HepG2 (cell line): ENCODE data around the gene PLRG1. TPM values are rescaled to one million over a fixed set of nuclear protein-coding genes. Genes with fewer than 3 reads are reported as not detected.

Experiments used
- ATF7-NPFF ChIP-seq: sonication (generic); formaldehyde crosslinking; IDR thresholded peaks from 2 replicates; pipeline ENCODE4 v1.8.1; 2023; ENCODE audit warnings: mild to moderate bottlenecking, low read depth, missing genetic modification reagents, moderate library complexity
- CBX2 ChIP-seq, 2 experiments: fragments of 200-600 bp in 1 of 2; sonication (generic); formaldehyde crosslinking in 1 of 2; IDR thresholded peaks; 2 replicates each; pipeline versions ENCODE4 v1.7.0 to v1.8.1; 2018 to 2022; ENCODE audit warnings: low read depth in 2 of 2, low read length in 1 of 2, mild to moderate bottlenecking in 1 of 2, missing genetic modification reagents in 1 of 2
- CC2D1A ChIP-seq: sonication (generic); formaldehyde crosslinking; IDR thresholded peaks from 2 replicates; pipeline ENCODE4 v1.8.1; 2023; ENCODE audit warnings: mild to moderate bottlenecking, missing genetic modification reagents
- MAF1 ChIP-seq: sonication (generic); formaldehyde crosslinking; IDR thresholded peaks from 2 replicates; pipeline ENCODE4 v1.5.0; 2020; ENCODE audit warnings: missing genetic modification reagents, borderline replicate concordance
- MYC ChIP-seq: sonication (generic); formaldehyde crosslinking; IDR thresholded peaks from 2 replicates; pipeline ENCODE4 v1.9.0; 2021; ENCODE audit warnings: missing genetic modification reagents, borderline replicate concordance
- NFE2L1 ChIP-seq: sonication (generic); formaldehyde crosslinking; IDR thresholded peaks from 2 replicates; pipeline ENCODE4 v1.4.0; 2020; ENCODE audit warnings: missing genetic modification reagents, mild to moderate bottlenecking, borderline replicate concordance
- NFYC ChIP-seq: IDR thresholded peaks from 2 replicates; pipeline ENCODE4 v1.6.1; 2016; ENCODE audit warnings: missing genetic modification reagents, missing compliant biosample characterization
- NR2F1 ChIP-seq, 2 experiments: fragments of 450-650 bp in 1 of 2; formaldehyde crosslinking in 1 of 2; IDR thresholded peaks; 2 replicates each; pipeline versions ENCODE4 v1.5.0 to v1.6.1; 2016 to 2020; ENCODE audit warnings: mild to moderate bottlenecking in 1 of 2, missing compliant biosample characterization in 1 of 2, missing genetic modification reagents in 1 of 2, moderate library complexity in 1 of 2
- SNAI1 ChIP-seq: sonication (generic); formaldehyde crosslinking; IDR thresholded peaks from 2 replicates; pipeline ENCODE4 v1.5.0; 2020; ENCODE audit warnings: mild to moderate bottlenecking, missing genetic modification reagents, borderline replicate concordance
- TARDBP ChIP-seq: sonication (generic); formaldehyde crosslinking; IDR thresholded peaks from 2 replicates; pipeline ENCODE4 v1.8.0; 2022; ENCODE audit warnings: mild to moderate bottlenecking, missing genetic modification reagents
- TBL1XR1 ChIP-seq: fragments of 150-350 bp; IDR thresholded peaks from 2 replicates; pipeline ENCODE4 v1.6.1; 2014; ENCODE audit warnings: borderline replicate concordance, low read length; ENCODE audit not compliant: partially characterized antibody
- TGIF2 ChIP-seq: IDR thresholded peaks from 2 replicates; pipeline ENCODE4 v1.6.1; 2016; ENCODE audit warnings: control low read depth, missing compliant biosample characterization
- ZMYM2 ChIP-seq: sonication (generic); formaldehyde crosslinking; IDR thresholded peaks from 2 replicates; pipeline ENCODE4 v1.8.0; 2022; ENCODE audit warnings: mild to moderate bottlenecking, missing genetic modification reagents
- ZNF598 ChIP-seq: sonication (generic); formaldehyde crosslinking; IDR thresholded peaks from 2 replicates; pipeline ENCODE4 v1.5.1; 2020; ENCODE audit warnings: mild to moderate bottlenecking, missing genetic modification reagents, borderline replicate concordance
- ZNF781 ChIP-seq: sonication (generic); formaldehyde crosslinking; IDR thresholded peaks from 2 replicates; pipeline ENCODE4 v1.5.1; 2020; ENCODE audit warnings: borderline replicate concordance, mild to moderate bottlenecking, missing genetic modification reagents; ENCODE audit errors: not compliant biosample characterization
- ZNF782 ChIP-seq: sonication (generic); formaldehyde crosslinking; IDR thresholded peaks from 2 replicates; pipeline ENCODE4 v1.4.0; 2020; ENCODE audit warnings: missing genetic modification reagents, mild to moderate bottlenecking, borderline replicate concordance
- ZSCAN29 ChIP-seq: sonication (generic); formaldehyde crosslinking; conservative IDR thresholded peaks from 2 replicates; pipeline ENCODE4 v1.4.0; 2020; ENCODE audit warnings: mild to moderate bottlenecking, missing genetic modification reagents
- polyA plus RNA-seq, 8 experiments: library from polyadenylated mRNA; depleted of rRNA in 3 of 8; stranded (reverse) in 7 of 8; unstranded in 1 of 8; fragments of >200 nt; fragmentation: Illumina TruSeq in 4 of 8; extraction: Trizol in 4 of 8; gene quantifications; 2 replicates each; pipeline versions ENCODE4 v1.2.1 to v1.2.3, GENCODE V29; 2011 to 2016; ENCODE audit warnings: low read depth in 4 of 8, missing spikeins in 1 of 8, mixed read lengths in 1 of 8; ENCODE audit not compliant: insufficient read depth in 1 of 8
- total RNA-seq, 5 experiments: library from RNA; depleted of rRNA; stranded (reverse); fragments of >200 nt; fragmentation: Illumina TruSeq; extraction: Trizol; gene quantifications; 2 replicates each; pipeline ENCODE4 v1.2.3, GENCODE V29; 2016; ENCODE audit warnings: low read depth in 1 of 5
- TF ChIP-seq, protein P1 (sequence below): sonication (generic); formaldehyde crosslinking; IDR thresholded peaks from 2 replicates; pipeline ENCODE4 v1.4.0; 2020; ENCODE audit warnings: missing genetic modification reagents
- TF ChIP-seq, protein P2 (sequence below): sonication (generic); formaldehyde crosslinking; IDR thresholded peaks from 2 replicates; pipeline ENCODE4 v1.8.0; 2023; ENCODE audit warnings: mild to moderate bottlenecking, missing genetic modification reagents
- TF ChIP-seq, protein P3 (sequence below): IDR thresholded peaks from 2 replicates; pipeline ENCODE4 v1.6.1; 2016; ENCODE audit warnings: low read depth

The PLRG1 gene
- total and polyA plus RNA-seq, 2 of the 13 experiments (the other 11 are each of a cell fraction or from before 2014, with no cell fraction given) = 77.3 to 110 TPM

DNA sequence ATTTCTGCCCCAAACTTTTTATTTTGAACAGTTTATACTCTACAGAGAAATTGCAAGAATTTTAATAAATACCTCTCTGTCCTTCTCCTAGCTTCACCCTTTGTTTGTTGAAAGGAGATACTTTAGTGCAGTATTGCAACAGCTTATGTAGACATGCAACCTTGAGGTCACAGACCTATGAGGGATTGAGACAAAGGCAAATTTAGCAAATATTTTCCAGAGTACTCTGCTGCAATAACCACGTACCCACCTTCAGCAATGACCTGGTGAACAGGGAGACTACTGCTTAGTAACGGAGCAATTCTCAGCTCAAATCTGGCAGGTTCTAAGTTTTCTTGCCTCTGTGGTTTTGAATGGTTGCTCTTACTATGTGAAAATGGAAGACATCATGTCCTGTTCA, 27.1 kb upstream of the PLRG1 start (continued):
- peak; percentile 87 for TF ChIP-seq TBL1XR1
- TF ChIP-seq MYC = no peak
- no peak for TF ChIP-seq TGIF2 (CRISPR knock-in tag)
- no peak for TF ChIP-seq CC2D1A (CRISPR knock-in tag)
- no peak for TF ChIP-seq ATF7-NPFF (CRISPR knock-in tag)
- TF ChIP-seq NFE2L1 (CRISPR knock-in tag) = no peak
- no peak for TF ChIP-seq CBX2 (IDR thresholded peaks at IDR 0.05; ENCODE audit: low read depth, low read length)
- no peak for TF ChIP-seq CBX2 (CRISPR knock-in tag; IDR thresholded peaks at IDR 0.05; ENCODE audit: low read depth)
- TF ChIP-seq, protein P1, sequence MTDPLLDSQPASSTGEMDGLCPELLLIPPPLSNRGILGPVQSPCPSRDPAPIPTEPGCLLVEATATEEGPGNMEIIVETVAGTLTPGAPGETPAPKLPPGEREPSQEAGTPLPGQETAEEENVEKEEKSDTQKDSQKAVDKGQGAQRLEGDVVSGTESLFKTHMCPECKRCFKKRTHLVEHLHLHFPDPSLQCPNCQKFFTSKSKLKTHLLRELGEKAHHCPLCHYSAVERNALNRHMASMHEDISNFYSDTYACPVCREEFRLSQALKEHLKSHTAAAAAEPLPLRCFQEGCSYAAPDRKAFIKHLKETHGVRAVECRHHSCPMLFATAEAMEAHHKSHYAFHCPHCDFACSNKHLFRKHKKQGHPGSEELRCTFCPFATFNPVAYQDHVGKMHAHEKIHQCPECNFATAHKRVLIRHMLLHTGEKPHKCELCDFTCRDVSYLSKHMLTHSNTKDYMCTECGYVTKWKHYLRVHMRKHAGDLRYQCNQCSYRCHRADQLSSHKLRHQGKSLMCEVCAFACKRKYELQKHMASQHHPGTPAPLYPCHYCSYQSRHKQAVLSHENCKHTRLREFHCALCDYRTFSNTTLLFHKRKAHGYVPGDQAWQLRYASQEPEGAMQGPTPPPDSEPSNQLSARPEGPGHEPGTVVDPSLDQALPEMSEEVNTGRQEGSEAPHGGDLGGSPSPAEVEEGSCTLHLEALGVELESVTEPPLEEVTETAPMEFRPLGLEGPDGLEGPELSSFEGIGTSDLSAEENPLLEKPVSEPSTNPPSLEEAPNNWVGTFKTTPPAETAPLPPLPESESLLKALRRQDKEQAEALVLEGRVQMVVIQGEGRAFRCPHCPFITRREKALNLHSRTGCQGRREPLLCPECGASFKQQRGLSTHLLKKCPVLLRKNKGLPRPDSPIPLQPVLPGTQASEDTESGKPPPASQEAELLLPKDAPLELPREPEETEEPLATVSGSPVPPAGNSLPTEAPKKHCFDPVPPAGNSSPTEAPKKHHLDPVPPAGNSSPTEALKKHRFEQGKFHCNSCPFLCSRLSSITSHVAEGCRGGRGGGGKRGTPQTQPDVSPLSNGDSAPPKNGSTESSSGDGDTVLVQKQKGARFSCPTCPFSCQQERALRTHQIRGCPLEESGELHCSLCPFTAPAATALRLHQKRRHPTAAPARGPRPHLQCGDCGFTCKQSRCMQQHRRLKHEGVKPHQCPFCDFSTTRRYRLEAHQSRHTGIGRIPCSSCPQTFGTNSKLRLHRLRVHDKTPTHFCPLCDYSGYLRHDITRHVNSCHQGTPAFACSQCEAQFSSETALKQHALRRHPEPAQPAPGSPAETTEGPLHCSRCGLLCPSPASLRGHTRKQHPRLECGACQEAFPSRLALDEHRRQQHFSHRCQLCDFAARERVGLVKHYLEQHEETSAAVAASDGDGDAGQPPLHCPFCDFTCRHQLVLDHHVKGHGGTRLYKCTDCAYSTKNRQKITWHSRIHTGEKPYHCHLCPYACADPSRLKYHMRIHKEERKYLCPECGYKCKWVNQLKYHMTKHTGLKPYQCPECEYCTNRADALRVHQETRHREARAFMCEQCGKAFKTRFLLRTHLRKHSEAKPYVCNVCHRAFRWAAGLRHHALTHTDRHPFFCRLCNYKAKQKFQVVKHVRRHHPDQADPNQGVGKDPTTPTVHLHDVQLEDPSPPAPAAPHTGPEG = no peak
- TF ChIP-seq TARDBP = peak; percentile 54; the same call in 1 of the 2 replicates
- TF ChIP-seq ZNF782 = no peak
- TF ChIP-seq, protein P2, sequence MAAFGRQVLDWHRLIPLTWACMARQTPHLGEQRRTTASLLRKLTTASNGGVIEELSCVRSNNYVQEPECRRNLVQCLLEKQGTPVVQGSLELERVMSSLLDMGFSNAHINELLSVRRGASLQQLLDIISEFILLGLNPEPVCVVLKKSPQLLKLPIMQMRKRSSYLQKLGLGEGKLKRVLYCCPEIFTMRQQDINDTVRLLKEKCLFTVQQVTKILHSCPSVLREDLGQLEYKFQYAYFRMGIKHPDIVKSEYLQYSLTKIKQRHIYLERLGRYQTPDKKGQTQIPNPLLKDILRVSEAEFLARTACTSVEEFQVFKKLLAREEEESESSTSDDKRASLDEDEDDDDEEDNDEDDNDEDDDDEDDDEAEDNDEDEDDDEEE (CRISPR knock-in tag) = no peak
- TF ChIP-seq, protein P3, sequence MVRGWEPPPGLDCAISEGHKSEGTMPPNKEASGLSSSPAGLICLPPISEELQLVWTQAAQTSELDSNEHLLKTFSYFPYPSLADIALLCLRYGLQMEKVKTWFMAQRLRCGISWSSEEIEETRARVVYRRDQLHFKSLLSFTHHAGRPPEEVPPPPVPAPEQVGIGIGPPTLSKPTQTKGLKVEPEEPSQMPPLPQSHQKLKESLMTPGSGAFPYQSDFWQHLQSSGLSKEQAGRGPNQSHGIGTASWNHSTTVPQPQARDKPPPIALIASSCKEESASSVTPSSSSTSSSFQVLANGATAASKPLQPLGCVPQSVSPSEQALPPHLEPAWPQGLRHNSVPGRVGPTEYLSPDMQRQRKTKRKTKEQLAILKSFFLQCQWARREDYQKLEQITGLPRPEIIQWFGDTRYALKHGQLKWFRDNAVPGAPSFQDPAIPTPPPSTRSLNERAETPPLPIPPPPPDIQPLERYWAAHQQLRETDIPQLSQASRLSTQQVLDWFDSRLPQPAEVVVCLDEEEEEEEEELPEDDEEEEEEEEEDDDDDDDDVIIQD (CRISPR knock-in tag) = peak; percentile 66; the same call in 1 of the 2 replicates
- TF ChIP-seq NR2F1 (CRISPR knock-in tag; IDR thresholded peaks at IDR 0.05) = peak; percentile 90 to 94
- TF ChIP-seq ZMYM2 = no peak
- TF ChIP-seq NFYC (CRISPR knock-in tag) = no peak
- no peak for TF ChIP-seq ZNF781 (CRISPR knock-in tag)
- TF ChIP-seq ZNF598 (CRISPR knock-in tag) = no peak
- TF ChIP-seq MAF1 (CRISPR knock-in tag) = no peak
- no peak for TF ChIP-seq ZSCAN29 (CRISPR knock-in tag)
- no peak for TF ChIP-seq SNAI1
